Measurements from ENCODE around the gene MIEN1. TPM values are rescaled to one million over a fixed set of nuclear protein-coding genes. Genes with fewer than 3 reads are reported as not detected.

Gene MIEN1
- total RNA-seq, 1 donor from 2014 or later: 26.6 TPM

DNA sequence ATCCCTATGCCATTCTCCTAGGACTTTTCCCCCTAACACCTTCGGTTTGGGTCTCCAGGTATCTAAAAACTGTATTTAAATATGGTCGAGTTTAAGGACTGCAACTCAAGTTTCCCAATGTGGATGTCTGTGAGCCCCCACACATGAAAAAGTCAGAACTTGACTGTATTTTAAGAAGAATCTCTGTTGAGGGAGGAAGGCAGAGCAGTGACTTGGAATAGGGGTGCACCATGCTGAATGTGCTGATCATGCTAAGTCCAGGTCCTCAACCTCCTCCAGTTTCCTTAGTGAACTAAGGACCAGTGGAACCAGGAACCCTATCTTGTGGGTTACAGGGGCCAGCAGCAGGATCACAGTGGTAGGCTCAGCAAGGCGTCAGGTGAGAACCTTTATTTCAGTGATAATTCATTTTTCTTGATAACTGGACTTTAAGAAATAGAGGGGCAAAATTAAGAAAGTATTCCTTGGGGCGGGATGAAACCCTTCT lies 26.9 kb upstream of the MIEN1 start:
- no peak for TF ChIP-seq CTCF (IDR thresholded peaks at IDR 0.05; ENCODE audit: insufficient read depth, low read length, severe bottlenecking)
- Histone ChIP-seq H3K4me3 (ENCODE audit: low read depth, low read length) (no peak overlapping the region), H3K27me3 (ENCODE audit: control insufficient read depth, insufficient read depth, low read length) (peaks cover 6% of the 10 kb centered on the region), H3K36me3 (ENCODE audit: control insufficient read depth, insufficient read depth, low read length) (no peaks in the 10 kb centered on the region)
- FAIRE-seq (no peak), DNase-seq (ENCODE audit: low read depth) (no peak)

DNA sequence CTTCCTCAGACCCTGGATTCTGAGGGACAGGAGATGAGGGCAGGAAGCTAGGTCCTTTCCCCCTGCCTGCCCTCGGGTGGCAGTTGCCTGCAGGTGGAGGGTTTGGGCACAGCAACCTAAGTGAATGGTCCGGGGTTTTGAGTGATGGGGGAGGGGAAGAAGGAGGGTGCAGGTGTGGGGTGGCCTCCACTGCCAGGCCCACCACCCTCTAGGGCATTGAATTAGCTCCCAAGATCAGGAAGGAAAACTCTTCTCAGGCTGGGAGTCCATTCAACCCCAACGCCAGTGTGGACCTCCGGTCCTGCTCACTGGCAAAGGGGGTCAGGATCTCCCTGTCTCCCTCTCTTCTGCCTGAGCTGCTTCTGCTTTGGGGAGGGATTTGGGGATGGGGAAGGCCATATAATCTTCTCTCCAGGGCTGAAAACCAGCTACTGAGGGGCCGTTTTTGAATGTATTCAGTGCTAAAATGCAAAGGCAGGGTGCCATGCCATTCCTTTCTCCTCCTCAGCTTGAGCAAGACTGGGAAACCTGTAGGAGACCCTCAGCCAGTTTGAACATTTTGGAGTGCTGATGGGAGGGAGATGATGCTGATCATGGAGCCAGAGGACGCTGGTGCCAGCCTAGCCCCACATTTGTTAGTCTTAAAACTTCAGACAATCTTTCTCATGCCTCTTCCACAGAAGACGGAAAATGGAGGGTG lies 26.2 kb upstream of the MIEN1 start:
- peaks cover 6% of the 10 kb centered on the region for H3K27me3 ChIP-seq (ENCODE audit: control insufficient read depth, insufficient read depth, low read length)

GRCh38 chr17:39755554-39756379 lies 25.4 kb upstream of the MIEN1 start:
- H3K4me3 ChIP-seq (ENCODE audit: low read depth, low read length): no peak overlapping the region
- no peaks in the 10 kb centered on the region for H3K36me3 ChIP-seq (ENCODE audit: control insufficient read depth, insufficient read depth, low read length)
- H3K27me3 ChIP-seq (ENCODE audit: control insufficient read depth, insufficient read depth, low read length): peaks cover 6% of the 10 kb centered on the region
- DNase-seq (ENCODE audit: low read depth) (no peak), FAIRE-seq (no peak)
- no peak for TF ChIP-seq CTCF (IDR thresholded peaks at IDR 0.05; ENCODE audit: insufficient read depth, low read length, severe bottlenecking)

More for the DNA sequence above, 26.2 kb upstream of the MIEN1 start:
- FAIRE-seq (no peak), DNase-seq (ENCODE audit: low read depth) (no peak)
- Histone ChIP-seq H3K4me3 (ENCODE audit: low read depth, low read length) (no peak overlapping the region), H3K36me3 (ENCODE audit: control insufficient read depth, insufficient read depth, low read length) (no peaks in the 10 kb centered on the region)
- no peak for TF ChIP-seq CTCF (IDR thresholded peaks at IDR 0.05; ENCODE audit: insufficient read depth, low read length, severe bottlenecking)

- no peak for DNase-seq (ENCODE audit: low read depth)
- peak overlapping the region; percentile 70 for H3K4me3 ChIP-seq (ENCODE audit: low read depth, low read length)
- FAIRE-seq: no peak
- H3K27me3 ChIP-seq (ENCODE audit: control insufficient read depth, insufficient read depth, low read length): peaks cover 6% of the 10 kb centered on the region
- no peaks in the 10 kb centered on the region for H3K36me3 ChIP-seq (ENCODE audit: control insufficient read depth, insufficient read depth, low read length)
- no peak for TF ChIP-seq CTCF (IDR thresholded peaks at IDR 0.05; ENCODE audit: insufficient read depth, low read length, severe bottlenecking)
Measured at GRCh38 chr17:39754958-39755553, 24.7 kb upstream of the MIEN1 start.

DNA sequence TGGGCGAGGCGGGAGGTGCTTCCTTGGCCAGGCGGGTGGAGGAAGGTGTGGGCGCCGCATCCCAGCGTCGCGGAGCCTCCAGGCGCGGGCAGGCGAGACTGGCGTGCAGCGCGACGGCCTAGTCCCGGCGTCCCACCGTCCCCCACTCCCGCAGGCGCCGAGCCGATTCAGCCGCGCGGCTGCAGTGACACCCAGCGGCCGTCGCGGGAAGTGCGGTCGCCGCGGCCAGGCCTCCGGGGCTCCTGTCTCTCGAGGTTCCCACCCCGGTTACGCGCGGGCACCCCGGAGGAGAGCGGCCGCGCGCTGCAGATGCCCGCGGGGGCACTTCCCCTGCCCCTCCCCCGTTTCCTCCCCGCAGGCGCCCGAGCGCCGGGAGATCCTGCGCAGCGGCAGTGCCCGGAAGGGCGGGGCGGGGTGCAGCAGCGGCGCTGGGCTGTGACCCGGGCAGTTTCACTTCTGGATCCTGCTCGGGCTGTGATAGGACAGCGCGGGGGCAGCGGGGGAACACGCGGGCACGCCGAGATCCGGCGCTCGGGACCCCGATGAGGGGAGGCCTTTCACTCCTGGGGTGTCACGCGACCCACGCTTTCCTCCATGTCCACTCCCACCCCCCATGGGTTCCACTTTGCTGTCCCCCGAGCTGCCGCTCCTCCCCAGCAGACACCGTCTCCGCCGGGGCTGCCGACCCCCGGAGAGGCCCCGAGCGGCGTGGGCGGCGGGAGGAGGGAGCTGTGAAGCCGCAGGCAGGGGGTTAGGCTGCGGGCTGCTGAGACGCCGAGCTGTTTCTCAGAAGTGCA lies 24.0 kb upstream of the MIEN1 start:
- no peaks in the 10 kb centered on the region for H3K36me3 ChIP-seq (ENCODE audit: control insufficient read depth, insufficient read depth, low read length)
- FAIRE-seq: no peak

More for the DNA sequence above, 24.0 kb upstream of the MIEN1 start:
- peaks cover 6% of the 10 kb centered on the region for H3K27me3 ChIP-seq (ENCODE audit: control insufficient read depth, insufficient read depth, low read length)
- TF ChIP-seq CTCF (IDR thresholded peaks at IDR 0.05; ENCODE audit: insufficient read depth, low read length, severe bottlenecking): peak; percentile 97
- peak overlapping the region; percentile 70 for H3K4me3 ChIP-seq (ENCODE audit: low read depth, low read length)
- DNase-seq (ENCODE audit: low read depth): peak; percentile 47

All from bronchial epithelial cell (primary cell).